Colonic mucosa (tissue), 4 donors: ENCODE data around the gene TFR2. TPM values are rescaled to one million over a fixed set of nuclear protein-coding genes. Genes with fewer than 3 reads are reported as not detected.

Experiments used
- DNase-seq: peaks from one replicate; pipeline ENCODE4 v3.0.0-alpha.2; 2020
- H3K27ac ChIP-seq: fragments of 200-600 bp; one replicate; pipeline ENCODE4 v1.8.0; 2021
- H3K27me3 ChIP-seq: fragments of 200-600 bp; one replicate; pipeline ENCODE4 v1.8.0; 2021
- H3K36me3 ChIP-seq: fragments of 200-600 bp; one replicate; pipeline ENCODE4 v1.8.0; 2021
- H3K4me1 ChIP-seq: fragments of 200-600 bp; one replicate; pipeline ENCODE4 v1.8.0; 2021; ENCODE audit warnings: mild to moderate bottlenecking
- H3K4me3 ChIP-seq: fragments of 200-600 bp; one replicate; pipeline ENCODE4 v1.8.0; 2021
- H3K9ac ChIP-seq, 2 donors: one replicate each; pipeline ENCODE4 v1.7.0; 2013; ENCODE audit warnings: control low read depth in 2 of 2, low read depth in 2 of 2, low read length in 2 of 2
- H3K9me3 ChIP-seq: fragments of 200-600 bp; one replicate; pipeline ENCODE4 v1.8.0; 2021
- CTCF ChIP-seq: fragments of 200-600 bp; IDR thresholded peaks from one replicate; pipeline ENCODE4 v1.8.0; 2022; ENCODE audit warnings: antibody characterized with exemption, mild to moderate bottlenecking
- intact Hi-C: fragments of 100-400 bp; cut with DNase I; formaldehyde crosslinking; loops from one replicate; pipeline ENCODE4 v1.14.1; 2022
- total RNA-seq, 2 donors: library from RNA; stranded (reverse); fragmentation: NEBNext Ultra II Directional in 1 of 2; extraction: Animal tissue kit (Norgen Biotek cat#: 25700) in 1 of 2; gene quantifications; one replicate each; pipeline ENCODE4 v1.2.1, GENCODE V29; 2021
- donor health status: healthy.
- donor health status: DM: no; HTN: no; CAD: no.
- donor health status: DM: no; HTN: no; CAD: no.

TFR2 gene
- total RNA-seq, 2 donors from 2014 or later, result 1.8 to 2.3 TPM

- Histone ChIP-seq H3K4me3 (no peak overlapping the region), H3K36me3 (no peaks in the 10 kb centered on the region), H3K9ac (no peak overlapping the region), H3K27ac (no peak overlapping the region), H3K9me3 (no peaks in the 10 kb centered on the region), H3K4me1 (no peaks in the 10 kb centered on the region), H3K27me3 (peaks cover 18% of the 10 kb centered on the region)
- intact Hi-C loops, result no loop called here
- no peak for DNase-seq
- no peak for TF ChIP-seq CTCF
Measured at GRCh38 chr7:100654908-100655831, 13.8 kb upstream of the TFR2 start.

GRCh38 chr7:100649826-100650565 lies 8.6 kb upstream of the TFR2 start:
- intact Hi-C loops, result no loop called here
- no peak for DNase-seq
- Histone ChIP-seq H3K9ac (no peak overlapping the region), H3K4me3 (no peak overlapping the region), H3K27me3 (peaks cover 6% of the 10 kb centered on the region), H3K4me1 (no peaks in the 10 kb centered on the region), H3K36me3 (no peaks in the 10 kb centered on the region), H3K9me3 (no peaks in the 10 kb centered on the region), H3K27ac (no peak overlapping the region)
- no peak for TF ChIP-seq CTCF

GRCh38 chr7:100642534-100642907 lies 1.2 kb upstream of the TFR2 start:
- H3K36me3 ChIP-seq, result no peaks in the 10 kb centered on the region
- no peak overlapping the region for H3K4me3 ChIP-seq
- no peaks in the 10 kb centered on the region for H3K27me3 ChIP-seq
- TF ChIP-seq CTCF, result no peak
- H3K27ac ChIP-seq, result no peak overlapping the region
- H3K9me3 ChIP-seq, result no peaks in the 10 kb centered on the region
- peak; percentile 36 for DNase-seq
- intact Hi-C loops, result no loop called here
- no peaks in the 10 kb centered on the region for H3K4me1 ChIP-seq
- no peak overlapping the region for H3K9ac ChIP-seq

GRCh38 chr7:100641860-100642533 lies 645 bp upstream of the TFR2 start:
- Histone ChIP-seq H3K9ac (no peak overlapping the region), H3K4me1 (no peaks in the 10 kb centered on the region), H3K9me3 (no peaks in the 10 kb centered on the region), H3K27ac (no peak overlapping the region), H3K27me3 (no peaks in the 10 kb centered on the region), H3K36me3 (no peaks in the 10 kb centered on the region), H3K4me3 (no peak overlapping the region)
- DNase-seq, result no peak
- TF ChIP-seq CTCF, result no peak
- intact Hi-C loops, result no loop called here
